OCI-LY1 (cell line): ENCODE results near the gene HOXB7.

Experiments
- CTCF ChIP-seq: fragments of 200-600 bp; sonication (generic), shearing (Covaris generic); IDR thresholded peaks from 2 replicates; pipeline ENCODE4 v1.5.1; 2017; ENCODE audit warnings: mild to moderate bottlenecking, antibody characterized with exemption, low read length, moderate library complexity, mixed read lengths
- EZH2 ChIP-seq: fragments of 200-600 bp; sonication (generic), shearing (Covaris generic); IDR thresholded peaks from 2 replicates; pipeline ENCODE4 v1.8.0; 2017; ENCODE audit warnings: borderline replicate concordance, mixed run types, mild to moderate bottlenecking, antibody characterized with exemption, low read length, moderate library complexity, mixed read lengths

- TF ChIP-seq CTCF (no peak), EZH2 (no peak)
Observed at GRCh38 chr17:48616717-48617470, 6.1 kb upstream of the HOXB7 start.
